ENCODE results near the gene NXPE4.

GRCh38 chr11:114553642-114554041 lies 41.9 kb downstream of the NXPE4 start:
- TF ChIP-seq CTCF (IDR thresholded peaks at IDR 0.05; ENCODE audit: insufficient read depth, low read length, poor library complexity, severe bottlenecking) (no peak), EZH2phosphoT487 (conservative IDR thresholded peaks at IDR 0.05; ENCODE audit: low read length) (no peak)
